ENCODE results near the gene RIN3. TPM values are rescaled to one million over a fixed set of nuclear protein-coding genes. Genes with fewer than 3 reads are reported as not detected.

Gene RIN3
- total RNA-seq, 1 donor from 2014 or later, result 4.4 TPM

- DNase-seq (ENCODE audit: low read depth in 2 of 2), result no peak
Measured at GRCh38 chr14:92712654-92713051, 199.1 kb downstream of the RIN3 start.

GRCh38 chr14:92714739-92715307, 201.2 kb downstream of the RIN3 start:
- DNase-seq (ENCODE audit: low read depth in 2 of 2), result peak; percentile 77 to 81

DNA sequence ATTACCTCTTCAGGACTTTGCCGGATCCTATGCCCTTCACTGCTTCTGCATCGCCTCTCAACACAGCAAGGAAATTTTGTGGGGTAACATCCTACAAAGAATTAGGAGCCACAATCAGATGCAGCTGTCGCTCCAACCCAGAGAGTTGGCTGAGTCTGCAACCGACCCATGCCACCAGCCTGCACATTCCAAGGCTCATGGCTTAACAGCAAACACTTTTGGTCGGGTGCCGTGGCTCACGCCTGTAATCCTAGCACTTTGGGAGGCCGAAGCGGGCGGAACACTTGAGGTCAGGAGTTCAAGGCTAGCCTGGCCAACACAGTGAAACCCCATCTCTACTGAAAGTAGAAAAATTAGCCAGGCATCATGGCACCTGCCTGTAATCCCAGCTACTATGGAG, 202.6 kb downstream of the RIN3 start:
- DNase-seq (ENCODE audit: low read depth in 2 of 2), result no peak

GRCh38 chr14:92717571-92718042, 204.0 kb downstream of the RIN3 start:
- no peak for DNase-seq (ENCODE audit: low read depth in 2 of 2)

DNA sequence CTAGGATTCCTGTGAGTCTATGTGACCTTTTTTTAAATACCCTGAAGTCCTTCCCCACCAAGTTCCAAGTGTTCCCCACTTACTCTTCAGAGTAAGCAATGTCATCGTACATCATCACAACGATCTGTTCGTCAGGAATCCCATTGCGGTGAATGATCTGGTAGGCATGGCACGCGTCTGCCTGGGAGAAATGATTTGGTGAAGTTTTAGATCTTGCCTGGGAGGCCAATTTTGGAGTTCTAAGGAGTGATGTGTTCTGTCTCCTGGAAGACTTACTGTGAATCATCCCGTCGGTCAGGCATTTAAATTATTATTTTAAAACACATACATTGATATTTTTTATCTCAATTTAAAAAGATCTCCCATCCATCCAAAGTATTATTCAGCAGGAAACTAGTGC, 205.1 kb downstream of the RIN3 start:
- DNase-seq (ENCODE audit: low read depth in 2 of 2), result no peak

- no peak for DNase-seq (ENCODE audit: low read depth in 2 of 2)
Measured at GRCh38 chr14:92719421-92719820, 205.8 kb downstream of the RIN3 start.

GRCh38 chr14:92719890-92720323, 206.3 kb downstream of the RIN3 start:
- no peak for DNase-seq (ENCODE audit: low read depth in 2 of 2)

DNA sequence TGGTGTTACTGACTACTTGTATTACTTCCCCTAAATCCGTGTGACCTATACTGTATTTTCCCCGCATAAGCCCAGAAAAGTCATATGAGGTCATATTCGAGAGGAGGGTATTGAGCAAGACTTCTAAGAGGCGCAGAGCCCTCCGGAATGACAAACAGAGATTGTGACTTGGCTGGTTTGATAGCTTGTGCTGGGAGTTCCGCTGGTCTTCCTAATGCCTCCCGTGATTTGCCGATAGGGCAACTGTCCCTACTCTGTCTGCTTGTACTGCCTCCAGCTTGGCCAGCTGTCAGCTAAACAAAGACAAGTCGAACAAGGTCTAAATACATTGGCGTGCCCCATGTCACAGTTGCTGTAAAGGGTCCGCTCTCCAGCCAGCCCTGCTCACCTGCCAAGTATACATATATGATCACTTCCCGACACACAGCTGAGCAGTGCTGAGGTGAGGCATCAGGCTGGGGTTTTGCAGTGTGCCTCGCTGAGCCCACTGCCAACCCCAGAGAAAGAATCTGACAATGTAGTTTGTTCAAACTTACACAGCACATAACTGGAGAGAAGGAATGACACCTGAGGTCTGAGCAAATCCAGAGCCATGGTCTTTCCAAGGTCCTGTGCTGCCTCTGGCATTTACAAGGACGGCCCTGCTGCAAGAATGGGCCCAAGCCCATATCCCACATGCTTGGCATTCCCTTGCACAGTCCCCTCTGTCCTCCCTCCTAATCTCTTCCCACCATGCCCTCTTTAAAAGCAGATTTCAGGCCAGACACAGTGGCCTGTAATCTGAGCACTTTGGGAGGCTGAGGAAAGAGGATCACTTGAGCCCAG, 211.1 kb downstream of the RIN3 start:
- DNase-seq (ENCODE audit: low read depth in 2 of 2), result no peak

GRCh38 chr14:92726135-92726932, 212.8 kb downstream of the RIN3 start:
- DNase-seq (ENCODE audit: low read depth in 2 of 2), result peak; percentile 54 to 96

DNA sequence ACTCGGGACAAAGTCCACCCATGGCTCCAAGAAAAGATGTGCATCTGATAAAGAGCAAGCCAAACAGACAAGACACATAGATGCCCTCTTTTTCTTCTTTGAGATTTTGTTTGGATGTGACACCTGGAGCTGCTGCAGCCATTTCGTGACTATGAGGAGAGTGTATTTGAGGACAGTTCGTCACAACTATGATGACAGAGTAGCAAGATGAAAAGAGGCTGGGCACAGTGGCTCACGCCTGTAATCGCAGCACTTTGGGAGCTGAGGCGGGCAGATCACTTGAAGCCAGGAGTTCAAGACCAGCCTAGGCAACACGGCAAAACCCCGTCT, 213.3 kb downstream of the RIN3 start:
- no peak for DNase-seq (ENCODE audit: low read depth in 2 of 2)

- DNase-seq (ENCODE audit: low read depth in 2 of 2), result peak in 1 of 2 donors; percentile 75
Measured at GRCh38 chr14:92728759-92729364, 215.3 kb downstream of the RIN3 start.

DNA sequence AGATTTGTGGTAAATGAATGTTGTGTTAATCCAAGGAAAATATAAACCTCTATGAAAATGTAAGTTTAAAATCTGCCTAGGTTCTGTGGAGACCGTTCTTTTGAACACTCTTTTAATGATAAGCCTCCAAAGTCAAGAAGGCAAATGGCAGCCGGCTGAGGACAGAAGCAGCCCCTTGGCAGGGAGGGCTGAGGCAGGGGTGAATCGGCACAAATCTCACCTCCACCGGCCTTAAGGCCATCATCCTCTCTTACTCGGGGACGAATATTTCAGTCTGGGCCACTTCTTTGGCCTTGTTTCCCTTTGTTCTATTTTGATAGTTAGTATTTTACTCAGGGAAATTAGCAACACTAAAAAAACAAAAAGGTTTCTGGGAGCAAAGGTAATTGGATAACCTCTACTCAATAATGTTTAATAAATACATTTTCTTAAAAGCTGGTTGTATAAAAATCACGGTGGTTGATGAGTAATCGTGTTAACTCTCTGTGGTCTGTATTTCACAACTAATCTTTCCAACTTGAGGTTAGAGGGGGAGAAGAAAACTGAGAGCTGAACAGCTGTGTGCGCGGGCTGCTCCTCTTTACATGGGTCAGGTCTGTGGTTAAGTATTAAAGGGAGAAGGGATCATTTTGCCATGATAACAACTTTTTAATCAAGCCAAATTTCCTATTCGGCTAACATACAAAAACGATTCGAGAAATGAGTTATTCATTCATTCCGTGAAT, 216.2 kb downstream of the RIN3 start:
- no peak for DNase-seq (ENCODE audit: low read depth in 2 of 2)

DNA sequence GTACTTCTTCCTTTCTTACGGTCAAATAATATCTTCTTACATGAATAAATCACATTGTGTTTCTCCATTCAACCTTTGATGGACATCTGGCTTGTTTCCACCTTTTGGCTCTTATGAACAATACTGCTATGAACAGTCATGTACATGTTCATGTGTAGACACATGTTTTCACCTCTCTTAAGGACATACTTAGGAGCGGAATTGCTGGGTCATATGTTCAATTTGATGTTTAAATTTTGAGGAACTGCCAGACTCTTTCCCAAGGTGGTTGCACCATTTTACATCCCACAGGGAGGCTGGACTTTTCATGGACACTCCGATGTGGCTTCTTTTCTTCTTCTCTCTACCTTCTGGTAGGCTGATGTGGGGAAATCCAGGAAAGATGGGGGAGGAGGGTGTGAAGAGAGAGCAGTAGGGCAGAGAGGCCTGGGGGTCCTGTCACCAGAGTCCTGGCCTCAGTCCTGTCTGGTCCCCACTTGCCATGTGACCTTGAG, 218.1 kb downstream of the RIN3 start:
- no peak for DNase-seq (ENCODE audit: low read depth in 2 of 2)

DNA sequence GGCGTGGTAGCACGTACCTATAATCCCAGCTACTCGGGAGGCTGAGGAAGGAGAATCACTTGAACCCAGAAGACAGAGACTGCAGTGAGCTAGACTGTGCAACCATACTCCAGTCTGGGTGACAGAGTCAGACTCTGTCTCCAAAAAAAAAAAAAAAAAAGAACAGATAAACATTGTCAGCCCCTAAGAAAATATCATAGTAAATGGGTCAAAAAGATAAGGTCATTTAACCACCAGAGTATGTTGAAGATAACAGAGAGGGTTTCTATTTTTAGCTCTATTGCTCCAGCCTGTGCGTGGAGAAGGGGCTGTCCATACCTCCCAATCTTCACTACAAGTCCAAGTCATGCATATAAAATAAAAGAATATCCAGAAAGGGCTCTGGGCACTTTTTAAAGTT, 219.4 kb downstream of the RIN3 start:
- no peak for DNase-seq (ENCODE audit: low read depth in 2 of 2)

GRCh38 chr14:92734618-92735017, 221.0 kb downstream of the RIN3 start:
- no peak for DNase-seq (ENCODE audit: low read depth in 2 of 2)

DNA sequence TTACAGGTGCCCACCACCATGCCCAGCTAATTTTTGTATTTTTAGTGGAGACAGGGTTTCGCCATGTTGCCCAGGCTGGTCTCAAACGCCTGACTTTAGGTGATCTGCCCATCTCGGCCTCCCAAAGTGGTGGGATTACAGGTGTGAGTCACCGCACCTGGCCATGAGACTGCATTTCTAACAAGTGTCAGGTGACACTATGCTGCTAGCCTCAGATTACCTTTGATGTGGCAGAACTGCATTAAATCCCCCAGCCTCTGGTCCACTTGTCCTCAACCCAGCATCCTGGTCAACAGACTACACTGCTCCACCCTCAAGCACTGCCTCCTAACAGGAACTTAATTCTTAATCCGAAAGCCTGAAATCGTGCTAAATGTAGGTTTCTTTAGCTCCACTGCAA, 221.8 kb downstream of the RIN3 start:
- no peak for DNase-seq (ENCODE audit: low read depth in 2 of 2)

- no peak for DNase-seq (ENCODE audit: low read depth in 2 of 2)
Measured at GRCh38 chr14:92737206-92737605, 223.6 kb downstream of the RIN3 start.

DNA sequence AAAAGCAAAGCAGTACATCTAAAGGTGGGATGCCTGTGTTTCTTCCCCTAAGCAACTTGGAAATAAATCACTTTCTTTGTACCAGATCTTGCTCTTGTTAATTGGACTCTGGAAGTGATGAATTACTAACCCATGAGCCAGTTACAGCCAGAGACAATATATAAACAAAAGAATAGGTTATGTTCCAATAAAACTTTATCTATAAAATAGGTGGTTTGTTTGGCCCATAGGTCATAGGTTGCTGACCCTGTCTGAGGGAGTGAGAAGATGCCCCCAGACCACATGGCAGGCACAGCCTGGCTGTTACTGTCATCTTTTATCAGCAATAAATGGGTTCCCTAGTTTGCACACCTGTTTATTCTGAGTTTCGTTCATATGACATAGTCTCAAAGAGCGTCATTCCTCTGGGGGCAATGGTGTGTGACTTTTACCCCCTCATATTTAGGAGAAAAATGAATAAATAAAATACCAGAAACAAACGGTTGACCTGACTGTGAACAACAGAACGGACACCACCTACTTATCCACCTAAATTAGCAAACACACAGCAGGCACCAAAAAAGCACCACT, 224.1 kb downstream of the RIN3 start:
- no peak for DNase-seq (ENCODE audit: low read depth in 2 of 2)
